Measurements from ENCODE around the gene FHAD1. TPM values are rescaled to one million over a fixed set of nuclear protein-coding genes. Genes with fewer than 3 reads are reported as not detected.

Gene FHAD1
- total RNA-seq, 1 donor from 2014 or later = not detected

DNA sequence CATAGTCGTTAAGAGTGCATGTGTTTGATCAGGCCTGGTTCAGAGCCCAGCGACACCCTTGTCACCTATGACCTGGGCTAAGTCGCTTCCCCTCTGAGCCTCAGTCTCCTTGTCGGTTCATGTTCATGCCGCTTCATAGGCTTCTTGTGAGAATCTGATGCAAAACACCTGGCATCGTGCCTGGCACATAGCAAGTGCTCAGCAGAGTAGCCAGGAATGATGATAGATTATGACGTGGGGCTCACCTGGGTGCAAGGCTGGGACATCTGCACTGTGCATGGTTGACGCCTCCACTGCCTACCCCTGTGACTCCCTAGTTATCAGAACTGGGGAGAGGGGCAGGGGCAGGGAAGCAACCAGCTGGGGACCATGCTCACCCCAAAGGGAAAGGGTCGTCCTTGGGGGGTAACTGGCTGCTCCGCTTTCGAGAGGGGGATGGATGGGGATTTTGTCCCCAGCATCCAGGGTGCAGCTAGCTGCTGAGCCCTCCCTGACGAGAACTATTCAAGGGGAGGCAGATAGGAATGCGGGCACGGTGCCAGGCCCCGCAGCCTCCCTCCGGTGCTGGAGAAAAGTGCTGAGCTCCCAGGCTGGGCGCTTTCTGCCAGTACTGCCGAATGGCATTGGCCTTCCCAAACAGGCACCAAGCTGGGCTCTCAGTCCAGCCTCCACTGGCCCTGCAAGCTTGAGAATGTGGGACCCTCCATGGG is 171.9 kb downstream of the FHAD1 start:
- no peaks in the 10 kb centered on the region for H3K36me3 ChIP-seq
- no peak overlapping the region for H3K27ac ChIP-seq
- H3K4me1 ChIP-seq = peaks cover 37% of the 10 kb centered on the region
- DNase-seq (ENCODE audit: extremely low spot score in 2 of 2) = no peak
- TF ChIP-seq, protein P1, sequence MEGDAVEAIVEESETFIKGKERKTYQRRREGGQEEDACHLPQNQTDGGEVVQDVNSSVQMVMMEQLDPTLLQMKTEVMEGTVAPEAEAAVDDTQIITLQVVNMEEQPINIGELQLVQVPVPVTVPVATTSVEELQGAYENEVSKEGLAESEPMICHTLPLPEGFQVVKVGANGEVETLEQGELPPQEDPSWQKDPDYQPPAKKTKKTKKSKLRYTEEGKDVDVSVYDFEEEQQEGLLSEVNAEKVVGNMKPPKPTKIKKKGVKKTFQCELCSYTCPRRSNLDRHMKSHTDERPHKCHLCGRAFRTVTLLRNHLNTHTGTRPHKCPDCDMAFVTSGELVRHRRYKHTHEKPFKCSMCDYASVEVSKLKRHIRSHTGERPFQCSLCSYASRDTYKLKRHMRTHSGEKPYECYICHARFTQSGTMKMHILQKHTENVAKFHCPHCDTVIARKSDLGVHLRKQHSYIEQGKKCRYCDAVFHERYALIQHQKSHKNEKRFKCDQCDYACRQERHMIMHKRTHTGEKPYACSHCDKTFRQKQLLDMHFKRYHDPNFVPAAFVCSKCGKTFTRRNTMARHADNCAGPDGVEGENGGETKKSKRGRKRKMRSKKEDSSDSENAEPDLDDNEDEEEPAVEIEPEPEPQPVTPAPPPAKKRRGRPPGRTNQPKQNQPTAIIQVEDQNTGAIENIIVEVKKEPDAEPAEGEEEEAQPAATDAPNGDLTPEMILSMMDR (IDR thresholded peaks at IDR 0.05) = no peak
- TF ChIP-seq POLR2A (IDR thresholded peaks at IDR 0.05) = no peak
- TF ChIP-seq POLR2AphosphoS5 (IDR thresholded peaks at IDR 0.05; ENCODE audit: insufficient read depth in 1 of 2, low read depth in 1 of 2) = no peak
- no peaks in the 10 kb centered on the region for H3K27me3 ChIP-seq
- no peaks in the 10 kb centered on the region for H3K9me3 ChIP-seq
- H3K4me3 ChIP-seq = no peak overlapping the region
- intact Hi-C loops (cut with DNase I) = no loop called here

DNA sequence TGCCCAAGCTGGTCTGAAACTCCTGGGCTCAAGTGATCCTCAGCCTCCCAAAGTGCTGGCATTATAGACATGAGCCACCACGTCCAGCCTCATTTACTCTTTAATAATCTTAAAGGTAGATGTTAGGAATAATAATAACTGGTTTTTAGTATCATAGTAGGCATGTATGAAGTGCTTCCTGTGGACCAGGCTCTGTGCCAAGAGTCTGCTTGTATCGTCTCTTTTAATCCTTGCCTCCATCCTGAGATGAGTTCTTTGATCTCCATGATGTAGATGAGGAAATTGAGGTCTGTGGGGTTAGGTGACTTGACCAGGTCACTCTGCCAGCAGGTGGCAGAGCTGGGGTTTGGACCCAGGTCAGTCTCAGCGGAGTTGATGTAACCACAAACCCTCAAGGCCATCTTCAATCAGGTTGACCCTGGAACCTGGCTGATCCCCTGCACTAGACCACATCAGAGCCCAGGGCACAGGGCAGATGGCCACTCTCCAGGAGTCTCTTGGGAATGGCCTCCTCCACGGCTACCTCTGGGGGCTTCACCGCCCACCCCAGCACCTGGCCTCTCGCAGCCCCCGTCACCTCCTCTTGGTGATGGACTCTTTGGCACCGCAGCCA is 173.9 kb downstream of the FHAD1 start:
- no peak overlapping the region for H3K4me3 ChIP-seq
- H3K9me3 ChIP-seq = no peaks in the 10 kb centered on the region
- H3K27ac ChIP-seq = no peak overlapping the region
- TF ChIP-seq POLR2AphosphoS5 (IDR thresholded peaks at IDR 0.05; ENCODE audit: insufficient read depth in 1 of 2, low read depth in 1 of 2) = no peak
- no peak for TF ChIP-seq POLR2A (IDR thresholded peaks at IDR 0.05)
- TF ChIP-seq, protein P1 (IDR thresholded peaks at IDR 0.05) = no peak
- intact Hi-C loops (cut with DNase I) = no loop called here
- no peaks in the 10 kb centered on the region for H3K27me3 ChIP-seq
- H3K36me3 ChIP-seq = no peaks in the 10 kb centered on the region
- DNase-seq (ENCODE audit: extremely low spot score in 2 of 2) = no peak
- peaks cover 31% of the 10 kb centered on the region for H3K4me1 ChIP-seq

DNA sequence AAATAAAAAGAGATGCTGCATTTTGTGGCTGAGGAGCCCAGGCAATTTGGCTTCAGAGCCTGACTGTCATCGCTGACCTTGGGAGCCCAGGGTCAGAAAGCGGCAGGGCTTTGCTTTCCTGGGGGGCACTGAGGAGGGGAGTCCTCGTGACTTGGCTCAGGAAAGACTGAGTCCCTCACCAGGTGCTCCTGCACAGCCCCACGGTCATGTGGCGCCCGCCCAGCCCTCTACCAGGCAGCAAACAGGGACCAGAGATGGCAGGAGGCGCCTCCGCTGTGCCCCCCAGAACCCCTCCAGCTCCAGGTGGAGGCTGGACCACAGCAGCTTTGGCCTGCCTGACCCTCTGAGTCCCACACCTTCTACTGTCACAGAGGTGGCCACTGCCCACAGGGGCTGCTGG is 175.8 kb downstream of the FHAD1 start:
- peaks cover 32% of the 10 kb centered on the region for H3K4me1 ChIP-seq
- intact Hi-C loops (cut with DNase I) = no loop called here
- H3K27ac ChIP-seq = no peak overlapping the region
- H3K36me3 ChIP-seq = peaks cover 0 to 2% of the 10 kb centered on the region in 2 donors
- no peak for DNase-seq (ENCODE audit: extremely low spot score in 2 of 2)
- H3K27me3 ChIP-seq = no peaks in the 10 kb centered on the region
- TF ChIP-seq POLR2A (IDR thresholded peaks at IDR 0.05) = no peak
- no peak for TF ChIP-seq POLR2AphosphoS5 (IDR thresholded peaks at IDR 0.05; ENCODE audit: insufficient read depth in 1 of 2, low read depth in 1 of 2)
- TF ChIP-seq, protein P1 (IDR thresholded peaks at IDR 0.05) = no peak
- H3K4me3 ChIP-seq = no peak overlapping the region
- H3K9me3 ChIP-seq = no peaks in the 10 kb centered on the region

DNA sequence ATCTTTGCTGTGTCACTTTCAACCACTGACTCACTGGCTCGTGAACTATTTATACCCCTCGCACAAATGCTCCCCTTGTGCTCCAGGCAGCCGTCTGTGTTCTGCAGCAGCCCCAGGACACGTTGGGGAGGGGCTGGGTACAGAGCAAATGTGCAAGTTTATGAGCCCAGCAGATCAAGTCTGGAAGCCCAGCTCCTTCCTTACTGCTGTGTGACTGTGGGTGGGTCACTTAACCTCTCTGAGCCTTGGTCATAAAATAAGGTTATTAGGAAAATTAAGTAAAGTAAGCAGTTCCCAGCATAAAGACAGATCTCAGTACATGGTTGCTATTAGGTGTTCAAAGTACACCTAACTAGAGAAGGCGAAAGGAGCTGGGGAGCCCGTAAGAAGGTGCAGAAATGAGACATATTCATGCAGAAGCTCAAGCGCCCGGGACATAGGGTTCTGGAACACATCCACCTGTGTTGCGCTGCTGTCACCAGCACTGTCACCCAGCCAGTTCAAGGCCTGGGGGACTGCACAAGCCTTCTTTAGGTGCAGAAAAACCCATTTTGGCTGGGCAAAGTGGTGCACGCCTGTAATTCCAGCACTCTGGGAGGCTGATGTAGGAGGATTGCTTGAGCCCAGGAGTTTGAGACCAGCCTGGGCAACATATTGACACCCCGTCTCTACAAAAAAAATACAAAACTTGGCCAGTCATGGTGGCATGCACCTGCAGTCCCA is 176.5 kb downstream of the FHAD1 start:
- Histone ChIP-seq H3K36me3 (peaks cover 0 to 4% of the 10 kb centered on the region in 2 donors), H3K9me3 (no peaks in the 10 kb centered on the region), H3K4me3 (no peak overlapping the region), H3K4me1 (peaks cover 31% of the 10 kb centered on the region), H3K27ac (no peak overlapping the region), H3K27me3 (no peaks in the 10 kb centered on the region)
- DNase-seq (ENCODE audit: extremely low spot score in 2 of 2) = no peak
- intact Hi-C loops (cut with DNase I) = no loop called here
- TF ChIP-seq POLR2AphosphoS5 (IDR thresholded peaks at IDR 0.05; ENCODE audit: insufficient read depth in 1 of 2, low read depth in 1 of 2) (no peak), POLR2A (IDR thresholded peaks at IDR 0.05) (no peak)
- TF ChIP-seq, protein P1 (IDR thresholded peaks at IDR 0.05) = no peak
